Measurements from ENCODE around the gene CX3CR1. TPM values are rescaled to one million over a fixed set of nuclear protein-coding genes. Genes with fewer than 3 reads are reported as not detected.

Gene CX3CR1
- total and polyA plus RNA-seq, 9 of the 15 experiments (the other 6 are each of a cell fraction or from before 2014, with no cell fraction given): 0.03 to 0.21 TPM; not detected in 7

DNA sequence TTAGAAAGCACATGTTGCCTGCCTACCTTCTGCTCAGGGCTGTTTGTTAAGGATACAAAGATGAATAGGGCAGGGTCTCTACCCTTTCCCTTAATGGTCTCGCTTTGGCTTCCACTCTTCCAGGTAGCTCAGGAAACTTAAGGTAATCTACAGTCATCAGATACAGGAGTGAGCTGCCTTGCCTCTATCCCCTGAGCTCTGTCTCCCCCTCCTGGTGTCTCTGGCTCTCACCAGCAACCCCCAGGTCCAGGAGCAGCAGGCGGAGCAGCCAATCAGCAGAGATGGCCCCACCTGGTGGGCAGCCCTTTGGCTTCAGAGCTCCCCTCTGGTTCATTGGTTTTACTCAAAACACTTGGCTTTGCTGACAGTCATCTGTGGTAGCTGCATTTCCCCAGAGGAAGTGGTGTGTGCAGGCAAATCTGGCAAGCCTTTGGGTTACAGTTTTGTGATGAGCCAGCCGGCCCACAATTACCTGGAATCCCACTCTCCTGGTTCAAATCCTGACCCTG, 8.5 kb upstream of the CX3CR1 start (continued):
- TF ChIP-seq, protein P1, sequence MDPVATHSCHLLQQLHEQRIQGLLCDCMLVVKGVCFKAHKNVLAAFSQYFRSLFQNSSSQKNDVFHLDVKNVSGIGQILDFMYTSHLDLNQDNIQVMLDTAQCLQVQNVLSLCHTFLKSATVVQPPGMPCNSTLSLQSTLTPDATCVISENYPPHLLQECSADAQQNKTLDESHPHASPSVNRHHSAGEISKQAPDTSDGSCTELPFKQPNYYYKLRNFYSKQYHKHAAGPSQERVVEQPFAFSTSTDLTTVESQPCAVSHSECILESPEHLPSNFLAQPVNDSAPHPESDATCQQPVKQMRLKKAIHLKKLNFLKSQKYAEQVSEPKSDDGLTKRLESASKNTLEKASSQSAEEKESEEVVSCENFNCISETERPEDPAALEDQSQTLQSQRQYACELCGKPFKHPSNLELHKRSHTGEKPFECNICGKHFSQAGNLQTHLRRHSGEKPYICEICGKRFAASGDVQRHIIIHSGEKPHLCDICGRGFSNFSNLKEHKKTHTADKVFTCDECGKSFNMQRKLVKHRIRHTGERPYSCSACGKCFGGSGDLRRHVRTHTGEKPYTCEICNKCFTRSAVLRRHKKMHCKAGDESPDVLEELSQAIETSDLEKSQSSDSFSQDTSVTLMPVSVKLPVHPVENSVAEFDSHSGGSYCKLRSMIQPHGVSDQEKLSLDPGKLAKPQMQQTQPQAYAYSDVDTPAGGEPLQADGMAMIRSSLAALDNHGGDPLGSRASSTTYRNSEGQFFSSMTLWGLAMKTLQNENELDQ (CRISPR knock-in tag; IDR thresholded peaks at IDR 0.05; ENCODE audit: borderline replicate concordance): no peak
- TF ChIP-seq ZNF184 (CRISPR knock-in tag; IDR thresholded peaks at IDR 0.05) (no peak), KLF1 (tag; IDR thresholded peaks at IDR 0.05) (no peak), FUS (optimal IDR thresholded peaks at IDR 0.05; ENCODE audit: low read depth, low read length) (no peak), KLF6 (CRISPR knock-in tag; IDR thresholded peaks at IDR 0.05; ENCODE audit: borderline replicate concordance) (no peak; the same call in 1 of the 2 replicates), STAT5B (CRISPR knock-in tag; IDR thresholded peaks at IDR 0.05) (no peak), SNIP1 (IDR thresholded peaks at IDR 0.05; ENCODE audit: low read depth) (no peak), BRD9 (IDR thresholded peaks at IDR 0.05; ENCODE audit: low read depth, partially characterized antibody) (peak; percentile 39), BCOR (IDR thresholded peaks at IDR 0.05) (no peak), KLF16 (IDR thresholded peaks at IDR 0.05) (0 out of 2 replicates have a peak, but pooled peaks have one; percentile 29), SETDB1 (IDR thresholded peaks at IDR 0.05; ENCODE audit: low read length) (no peak), HDGF (IDR thresholded peaks at IDR 0.05) (0 out of 2 replicates have a peak, but pooled peaks have one; percentile 35), ZNF23 (CRISPR knock-in tag; IDR thresholded peaks at IDR 0.05) (no peak), YBX1 (IDR thresholded peaks at IDR 0.05) (no peak), HDAC8 (tag; IDR thresholded peaks at IDR 0.05) (no peak), CTBP1 (IDR thresholded peaks at IDR 0.05; ENCODE audit: borderline replicate concordance) (peak; percentile 81)
- TF ChIP-seq, protein P2, sequence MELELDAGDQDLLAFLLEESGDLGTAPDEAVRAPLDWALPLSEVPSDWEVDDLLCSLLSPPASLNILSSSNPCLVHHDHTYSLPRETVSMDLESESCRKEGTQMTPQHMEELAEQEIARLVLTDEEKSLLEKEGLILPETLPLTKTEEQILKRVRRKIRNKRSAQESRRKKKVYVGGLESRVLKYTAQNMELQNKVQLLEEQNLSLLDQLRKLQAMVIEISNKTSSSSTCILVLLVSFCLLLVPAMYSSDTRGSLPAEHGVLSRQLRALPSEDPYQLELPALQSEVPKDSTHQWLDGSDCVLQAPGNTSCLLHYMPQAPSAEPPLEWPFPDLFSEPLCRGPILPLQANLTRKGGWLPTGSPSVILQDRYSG (tag; conservative IDR thresholded peaks at IDR 0.05; ENCODE audit: low read depth): no peak
- TF ChIP-seq, protein P3, sequence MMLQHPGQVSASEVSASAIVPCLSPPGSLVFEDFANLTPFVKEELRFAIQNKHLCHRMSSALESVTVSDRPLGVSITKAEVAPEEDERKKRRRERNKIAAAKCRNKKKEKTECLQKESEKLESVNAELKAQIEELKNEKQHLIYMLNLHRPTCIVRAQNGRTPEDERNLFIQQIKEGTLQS (IDR thresholded peaks at IDR 0.05): no peak
- TF ChIP-seq, protein P3 (CRISPR knock-in tag; conservative IDR thresholded peaks at IDR 0.05): 0 out of 2 replicates have a peak, but pooled peaks have one; percentile 34
- TF ChIP-seq, protein P4, sequence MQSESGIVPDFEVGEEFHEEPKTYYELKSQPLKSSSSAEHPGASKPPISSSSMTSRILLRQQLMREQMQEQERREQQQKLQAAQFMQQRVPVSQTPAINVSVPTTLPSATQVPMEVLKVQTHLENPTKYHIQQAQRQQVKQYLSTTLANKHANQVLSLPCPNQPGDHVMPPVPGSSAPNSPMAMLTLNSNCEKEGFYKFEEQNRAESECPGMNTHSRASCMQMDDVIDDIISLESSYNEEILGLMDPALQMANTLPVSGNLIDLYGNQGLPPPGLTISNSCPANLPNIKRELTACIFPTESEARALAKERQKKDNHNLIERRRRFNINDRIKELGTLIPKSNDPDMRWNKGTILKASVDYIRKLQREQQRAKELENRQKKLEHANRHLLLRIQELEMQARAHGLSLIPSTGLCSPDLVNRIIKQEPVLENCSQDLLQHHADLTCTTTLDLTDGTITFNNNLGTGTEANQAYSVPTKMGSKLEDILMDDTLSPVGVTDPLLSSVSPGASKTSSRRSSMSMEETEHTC (IDR thresholded peaks at IDR 0.05): no peak
